ENCODE data around the gene CRYBB1. TPM values are rescaled to one million over a fixed set of nuclear protein-coding genes. Genes with fewer than 3 reads are reported as not detected.
A peak's percentile ranks its signal among the peaks of the same experiment; 100 is the strongest.

CRYBB1 gene
- total and polyA plus RNA-seq, 2 experiments from 2014 or later: 1.6 to 3.7 TPM

DNA sequence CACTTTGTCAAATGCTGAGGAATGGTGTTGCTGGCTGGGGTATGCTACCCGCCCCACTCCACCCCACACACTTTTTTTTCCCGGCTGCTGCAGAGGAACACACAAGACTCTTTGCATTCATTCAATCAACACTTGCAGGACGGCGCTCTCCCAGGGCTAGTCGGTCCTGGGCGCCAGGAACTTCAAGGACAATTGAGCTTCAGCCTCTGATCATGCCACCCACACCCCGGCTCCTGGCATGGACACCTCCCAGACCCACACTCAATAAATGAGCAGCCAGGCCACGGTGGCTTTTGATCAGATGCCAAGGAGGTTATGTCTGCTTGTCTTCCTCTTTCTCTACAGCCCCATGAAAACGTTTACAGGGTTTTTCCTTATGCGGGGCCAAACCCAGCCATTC lies 47.7 kb downstream of the CRYBB1 start:
- Histone ChIP-seq H3K4me1 (ENCODE audit: insufficient read depth) (peaks cover 78% of the 10 kb centered on the region), H3K4me3 (no peak overlapping the region), H4K20me1 (replicated peaks; ENCODE audit: insufficient read depth) (no peaks in the 10 kb centered on the region; the same call in 1 of the 2 replicates), H3K27me3 (ENCODE audit: insufficient read depth) (no peaks in the 10 kb centered on the region), H3K9me2 (ENCODE audit: insufficient read depth) (no peaks in the 10 kb centered on the region), H3K27ac (ENCODE audit: low read depth) (peak overlapping the region; percentile 95), H2AFZ (no peak overlapping the region), H3F3A (replicated peaks; ENCODE audit: low read depth) (peaks cover 26% of the 10 kb centered on the region), H3K79me2 (replicated peaks; ENCODE audit: insufficient read depth) (peaks cover 90% of the 10 kb centered on the region), H3K4me2 (no peak overlapping the region), H3K36me3 (ENCODE audit: insufficient read depth) (no peaks in the 10 kb centered on the region)
- ATAC-seq: no peak
- no peak for DNase-seq (ENCODE audit: low spot score)
- H3K9me3 Mint-ChIP-seq: peaks cover 2% of the 10 kb centered on the region; the same call in 2 of the 3 replicates
- H3K27me3 Mint-ChIP-seq (ENCODE audit: insufficient read depth, low read depth, poor library complexity): peaks cover 11% of the 10 kb centered on the region
- peaks cover 82% of the 10 kb centered on the region for H3K4me1 Mint-ChIP-seq
- no peak overlapping the region for H3K4me3 Mint-ChIP-seq
- peak overlapping the region; percentile 49 for H3K27ac Mint-ChIP-seq
- TF ChIP-seq STAT1 (IDR thresholded peaks at IDR 0.05; ENCODE audit: unreplicated experiment) (no peak), JUNB (IDR thresholded peaks at IDR 0.05; ENCODE audit: unreplicated experiment) (no peak), CTCF (conservative IDR thresholded peaks at IDR 0.05; ENCODE audit: low read depth in 2 of 2) (no peak), ZNF114 (CRISPR knock-in tag; IDR thresholded peaks at IDR 0.05) (no peak), CREB1 (CRISPR knock-in tag; IDR thresholded peaks at IDR 0.05; ENCODE audit: low read depth) (no peak), EZH2 (IDR thresholded peaks at IDR 0.05; ENCODE audit: low read depth, unreplicated experiment) (no peak), POLR2AphosphoS5 (IDR thresholded peaks at IDR 0.05; ENCODE audit: low read depth) (no peak), NANOG (IDR thresholded peaks at IDR 0.05; ENCODE audit: borderline replicate concordance) (no peak), ZNF331 (CRISPR knock-in tag; IDR thresholded peaks at IDR 0.05; ENCODE audit: low read depth) (no peak), EZH2phosphoT487 (IDR thresholded peaks at IDR 0.05; ENCODE audit: unreplicated experiment) (no peak)
- TF ChIP-seq, protein P1, sequence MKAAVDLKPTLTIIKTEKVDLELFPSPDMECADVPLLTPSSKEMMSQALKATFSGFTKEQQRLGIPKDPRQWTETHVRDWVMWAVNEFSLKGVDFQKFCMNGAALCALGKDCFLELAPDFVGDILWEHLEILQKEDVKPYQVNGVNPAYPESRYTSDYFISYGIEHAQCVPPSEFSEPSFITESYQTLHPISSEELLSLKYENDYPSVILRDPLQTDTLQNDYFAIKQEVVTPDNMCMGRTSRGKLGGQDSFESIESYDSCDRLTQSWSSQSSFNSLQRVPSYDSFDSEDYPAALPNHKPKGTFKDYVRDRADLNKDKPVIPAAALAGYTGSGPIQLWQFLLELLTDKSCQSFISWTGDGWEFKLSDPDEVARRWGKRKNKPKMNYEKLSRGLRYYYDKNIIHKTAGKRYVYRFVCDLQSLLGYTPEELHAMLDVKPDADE (IDR thresholded peaks at IDR 0.05): no peak
- TF ChIP-seq, protein P2, sequence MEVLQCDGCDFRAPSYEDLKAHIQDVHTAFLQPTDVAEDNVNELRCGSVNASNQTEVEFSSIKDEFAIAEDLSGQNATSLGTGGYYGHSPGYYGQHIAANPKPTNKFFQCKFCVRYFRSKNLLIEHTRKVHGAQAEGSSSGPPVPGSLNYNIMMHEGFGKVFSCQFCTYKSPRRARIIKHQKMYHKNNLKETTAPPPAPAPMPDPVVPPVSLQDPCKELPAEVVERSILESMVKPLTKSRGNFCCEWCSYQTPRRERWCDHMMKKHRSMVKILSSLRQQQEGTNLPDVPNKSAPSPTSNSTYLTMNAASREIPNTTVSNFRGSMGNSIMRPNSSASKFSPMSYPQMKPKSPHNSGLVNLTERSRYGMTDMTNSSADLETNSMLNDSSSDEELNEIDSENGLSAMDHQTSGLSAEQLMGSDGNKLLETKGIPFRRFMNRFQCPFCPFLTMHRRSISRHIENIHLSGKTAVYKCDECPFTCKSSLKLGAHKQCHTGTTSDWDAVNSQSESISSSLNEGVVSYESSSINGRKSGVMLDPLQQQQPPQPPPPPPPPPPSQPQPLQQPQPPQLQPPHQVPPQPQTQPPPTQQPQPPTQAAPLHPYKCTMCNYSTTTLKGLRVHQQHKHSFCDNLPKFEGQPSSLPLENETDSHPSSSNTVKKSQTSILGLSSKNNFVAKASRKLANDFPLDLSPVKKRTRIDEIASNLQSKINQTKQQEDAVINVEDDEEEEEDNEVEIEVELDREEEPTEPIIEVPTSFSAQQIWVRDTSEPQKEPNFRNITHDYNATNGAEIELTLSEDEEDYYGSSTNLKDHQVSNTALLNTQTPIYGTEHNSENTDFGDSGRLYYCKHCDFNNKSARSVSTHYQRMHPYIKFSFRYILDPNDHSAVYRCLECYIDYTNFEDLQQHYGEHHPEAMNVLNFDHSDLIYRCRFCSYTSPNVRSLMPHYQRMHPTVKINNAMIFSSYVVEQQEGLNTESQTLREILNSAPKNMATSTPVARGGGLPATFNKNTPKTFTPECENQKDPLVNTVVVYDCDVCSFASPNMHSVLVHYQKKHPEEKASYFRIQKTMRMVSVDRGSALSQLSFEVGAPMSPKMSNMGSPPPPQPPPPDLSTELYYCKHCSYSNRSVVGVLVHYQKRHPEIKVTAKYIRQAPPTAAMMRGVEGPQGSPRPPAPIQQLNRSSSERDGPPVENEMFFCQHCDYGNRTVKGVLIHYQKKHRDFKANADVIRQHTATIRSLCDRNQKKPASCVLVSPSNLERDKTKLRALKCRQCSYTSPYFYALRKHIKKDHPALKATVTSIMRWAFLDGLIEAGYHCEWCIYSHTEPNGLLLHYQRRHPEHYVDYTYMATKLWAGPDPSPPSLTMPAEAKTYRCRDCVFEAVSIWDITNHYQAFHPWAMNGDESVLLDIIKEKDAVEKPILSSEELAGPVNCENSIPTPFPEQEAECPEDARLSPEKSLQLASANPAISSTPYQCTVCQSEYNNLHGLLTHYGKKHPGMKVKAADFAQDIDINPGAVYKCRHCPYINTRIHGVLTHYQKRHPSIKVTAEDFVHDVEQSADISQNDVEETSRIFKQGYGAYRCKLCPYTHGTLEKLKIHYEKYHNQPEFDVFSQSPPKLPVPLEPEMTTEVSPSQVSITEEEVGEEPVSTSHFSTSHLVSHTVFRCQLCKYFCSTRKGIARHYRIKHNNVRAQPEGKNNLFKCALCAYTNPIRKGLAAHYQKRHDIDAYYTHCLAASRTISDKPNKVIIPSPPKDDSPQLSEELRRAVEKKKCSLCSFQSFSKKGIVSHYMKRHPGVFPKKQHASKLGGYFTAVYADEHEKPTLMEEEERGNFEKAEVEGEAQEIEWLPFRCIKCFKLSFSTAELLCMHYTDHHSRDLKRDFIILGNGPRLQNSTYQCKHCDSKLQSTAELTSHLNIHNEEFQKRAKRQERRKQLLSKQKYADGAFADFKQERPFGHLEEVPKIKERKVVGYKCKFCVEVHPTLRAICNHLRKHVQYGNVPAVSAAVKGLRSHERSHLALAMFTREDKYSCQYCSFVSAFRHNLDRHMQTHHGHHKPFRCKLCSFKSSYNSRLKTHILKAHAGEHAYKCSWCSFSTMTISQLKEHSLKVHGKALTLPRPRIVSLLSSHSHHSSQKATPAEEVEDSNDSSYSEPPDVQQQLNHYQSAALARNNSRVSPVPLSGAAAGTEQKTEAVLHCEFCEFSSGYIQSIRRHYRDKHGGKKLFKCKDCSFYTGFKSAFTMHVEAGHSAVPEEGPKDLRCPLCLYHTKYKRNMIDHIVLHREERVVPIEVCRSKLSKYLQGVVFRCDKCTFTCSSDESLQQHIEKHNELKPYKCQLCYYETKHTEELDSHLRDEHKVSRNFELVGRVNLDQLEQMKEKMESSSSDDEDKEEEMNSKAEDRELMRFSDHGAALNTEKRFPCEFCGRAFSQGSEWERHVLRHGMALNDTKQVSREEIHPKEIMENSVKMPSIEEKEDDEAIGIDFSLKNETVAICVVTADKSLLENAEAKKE (CRISPR knock-in tag; IDR thresholded peaks at IDR 0.05): no peak
- TF ChIP-seq, protein P3, sequence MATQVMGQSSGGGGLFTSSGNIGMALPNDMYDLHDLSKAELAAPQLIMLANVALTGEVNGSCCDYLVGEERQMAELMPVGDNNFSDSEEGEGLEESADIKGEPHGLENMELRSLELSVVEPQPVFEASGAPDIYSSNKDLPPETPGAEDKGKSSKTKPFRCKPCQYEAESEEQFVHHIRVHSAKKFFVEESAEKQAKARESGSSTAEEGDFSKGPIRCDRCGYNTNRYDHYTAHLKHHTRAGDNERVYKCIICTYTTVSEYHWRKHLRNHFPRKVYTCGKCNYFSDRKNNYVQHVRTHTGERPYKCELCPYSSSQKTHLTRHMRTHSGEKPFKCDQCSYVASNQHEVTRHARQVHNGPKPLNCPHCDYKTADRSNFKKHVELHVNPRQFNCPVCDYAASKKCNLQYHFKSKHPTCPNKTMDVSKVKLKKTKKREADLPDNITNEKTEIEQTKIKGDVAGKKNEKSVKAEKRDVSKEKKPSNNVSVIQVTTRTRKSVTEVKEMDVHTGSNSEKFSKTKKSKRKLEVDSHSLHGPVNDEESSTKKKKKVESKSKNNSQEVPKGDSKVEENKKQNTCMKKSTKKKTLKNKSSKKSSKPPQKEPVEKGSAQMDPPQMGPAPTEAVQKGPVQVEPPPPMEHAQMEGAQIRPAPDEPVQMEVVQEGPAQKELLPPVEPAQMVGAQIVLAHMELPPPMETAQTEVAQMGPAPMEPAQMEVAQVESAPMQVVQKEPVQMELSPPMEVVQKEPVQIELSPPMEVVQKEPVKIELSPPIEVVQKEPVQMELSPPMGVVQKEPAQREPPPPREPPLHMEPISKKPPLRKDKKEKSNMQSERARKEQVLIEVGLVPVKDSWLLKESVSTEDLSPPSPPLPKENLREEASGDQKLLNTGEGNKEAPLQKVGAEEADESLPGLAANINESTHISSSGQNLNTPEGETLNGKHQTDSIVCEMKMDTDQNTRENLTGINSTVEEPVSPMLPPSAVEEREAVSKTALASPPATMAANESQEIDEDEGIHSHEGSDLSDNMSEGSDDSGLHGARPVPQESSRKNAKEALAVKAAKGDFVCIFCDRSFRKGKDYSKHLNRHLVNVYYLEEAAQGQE (IDR thresholded peaks at IDR 0.05; ENCODE audit: unreplicated experiment): no peak
- H3K36me3 Mint-ChIP-seq (ENCODE audit: low read depth): peaks cover 34% of the 10 kb centered on the region
